Hematopoietic multipotent progenitor cell treated with erythropoietin and hydrocortisone succinate and interleukin-3 and kit ligand, for 8 days (in vitro differentiated cells): ENCODE data around the gene WNT6.
"Not testable (repeated sequence)": the region's sequence is repeated elsewhere in the genome, so short reads cannot be mapped to it uniquely, and the experiment has no call there.

Source experiments
- DNase-seq: peaks from one replicate; pipeline ENCODE4 v3.0.0-alpha.2; 2015

The WNT6 gene

GRCh38 chr2:218831378-218831990, 28.1 kb upstream of the WNT6 start, which contains the start of gene PRKAG3:
Gene PRKAG3 (minus strand): TSS chr2:218831803.
- DNase-seq: no peak

GRCh38 chr2:218832081-218832480, 27.5 kb upstream of the WNT6 start:
- DNase-seq: no peak

DNA sequence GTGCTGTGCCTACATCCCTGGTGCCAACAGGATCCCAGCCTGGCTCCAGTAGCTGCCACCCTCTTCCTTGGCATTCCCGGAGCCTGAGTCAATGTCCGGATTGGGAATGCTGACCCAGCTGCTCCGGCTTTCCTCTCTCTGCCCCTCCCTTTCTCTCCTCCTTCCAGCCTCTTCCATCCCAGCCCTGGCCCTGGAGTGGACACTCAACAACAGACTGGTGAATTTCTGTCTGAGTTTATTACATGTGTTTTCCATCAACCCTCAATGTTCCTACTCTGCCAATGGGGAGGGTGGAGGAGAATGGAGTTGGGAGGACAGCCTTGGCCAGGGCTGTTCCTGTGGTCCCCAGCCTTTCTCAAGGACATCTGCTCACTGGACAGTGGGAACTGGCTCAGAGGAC, 27.1 kb upstream of the WNT6 start:
- DNase-seq: no peak

DNA sequence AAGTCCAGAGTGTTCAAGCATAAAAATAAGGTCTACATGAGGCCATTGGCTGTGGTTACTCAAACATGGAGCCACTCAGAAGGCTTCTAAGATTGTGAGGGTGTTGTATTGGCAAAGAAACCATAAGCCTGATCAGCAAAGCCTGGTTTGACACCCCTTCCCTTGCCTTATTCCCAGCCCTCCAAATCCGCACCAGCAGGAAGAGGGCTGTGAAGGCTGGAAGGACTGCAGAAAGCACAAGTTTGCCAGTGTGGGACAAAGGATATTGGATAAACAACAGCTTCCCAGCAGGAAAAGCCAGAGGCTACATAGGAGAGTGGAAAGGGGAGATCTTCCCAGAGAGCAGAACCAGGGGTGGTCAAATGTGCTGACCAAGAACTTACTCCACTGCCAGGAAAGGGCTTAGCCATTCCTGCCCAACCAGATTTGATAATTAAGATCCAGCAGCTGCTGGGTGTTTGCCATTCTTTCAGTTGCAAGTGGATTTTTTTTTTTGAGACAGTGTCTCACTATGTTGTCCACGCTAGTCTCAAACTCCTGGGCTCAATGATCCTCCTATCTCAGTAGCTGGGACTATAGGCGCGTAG, 26.5 kb upstream of the WNT6 start:
- no peak for DNase-seq

DNA sequence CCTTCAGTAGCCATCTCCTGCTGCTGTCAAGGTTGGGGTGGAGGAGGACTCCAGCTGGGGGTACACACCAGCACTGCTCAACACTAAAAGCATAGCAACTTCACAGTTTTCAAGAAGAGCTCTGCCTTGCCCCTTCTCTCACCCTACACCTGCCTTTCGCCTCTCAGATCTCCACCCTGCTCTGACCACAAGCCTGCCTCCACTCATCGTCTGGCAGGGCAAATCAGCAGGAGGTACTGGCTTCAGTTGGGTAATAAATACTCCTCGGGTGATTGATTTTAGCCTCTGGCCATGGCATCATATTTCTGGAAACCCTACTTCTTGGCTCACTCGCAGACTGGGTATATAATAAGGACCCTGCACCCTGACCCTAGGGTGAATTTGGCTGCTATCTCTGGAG, 24.9 kb upstream of the WNT6 start:
- no peak for DNase-seq

DNA sequence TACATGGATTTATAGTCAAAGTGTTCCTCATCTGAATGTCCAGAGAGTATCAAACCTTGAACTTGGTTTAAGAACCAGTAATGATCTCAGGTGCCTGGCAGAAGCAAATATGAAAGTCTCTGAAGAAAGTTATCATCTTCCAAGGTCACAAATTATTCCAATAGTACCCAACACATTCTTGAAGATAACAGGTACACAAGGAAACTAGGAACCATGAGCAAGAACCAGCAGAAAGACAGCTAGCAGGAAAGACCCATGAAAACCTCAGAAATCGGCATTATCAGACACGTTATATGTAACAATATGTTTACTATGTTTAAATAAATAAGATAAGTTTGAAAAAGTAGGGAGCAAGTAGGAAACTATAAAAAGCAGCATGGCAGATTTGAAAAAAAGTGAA, 22.1 kb upstream of the WNT6 start:
- DNase-seq: no peak

DNA sequence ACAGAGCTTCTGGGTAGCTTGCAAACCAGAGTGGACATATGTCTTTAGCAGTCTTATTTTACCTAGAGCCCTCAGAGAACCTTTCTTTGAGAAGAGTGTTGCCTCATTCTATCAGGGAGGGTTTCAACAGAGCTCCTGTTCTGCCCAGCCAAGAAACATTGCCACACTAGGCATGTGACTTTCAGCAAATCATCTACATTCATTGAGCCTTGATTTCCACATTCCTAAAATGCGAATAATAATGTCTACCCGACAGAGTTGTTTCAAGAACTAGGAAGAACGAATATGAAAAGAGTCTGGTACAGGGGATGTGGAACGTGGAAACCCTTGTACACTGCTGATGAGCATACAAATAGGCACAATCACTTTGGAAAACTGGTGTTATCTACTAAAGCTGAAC, 20.2 kb upstream of the WNT6 start:
- no peak for DNase-seq

DNA sequence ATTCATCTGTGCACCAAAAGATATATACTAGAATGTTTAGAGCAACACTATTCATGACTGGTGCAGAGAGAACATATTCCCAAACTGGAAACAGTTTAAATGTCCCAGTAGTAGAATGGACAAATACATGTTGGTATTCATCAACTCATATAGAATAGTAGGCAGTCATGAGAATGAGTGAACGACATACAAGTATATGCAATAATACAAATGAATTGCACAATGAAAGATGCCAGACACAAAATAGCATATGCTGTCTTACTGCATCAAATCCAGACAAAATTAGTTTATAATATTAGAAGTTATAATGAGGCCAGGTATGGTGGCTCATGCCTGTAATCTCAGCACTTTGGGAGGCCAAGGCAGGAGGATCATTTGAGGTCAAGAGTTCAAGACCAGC, 19.7 kb upstream of the WNT6 start:
- no peak for DNase-seq

GRCh38 chr2:218844334-218844733, 15.3 kb upstream of the WNT6 start:
- DNase-seq: not testable (repeated sequence)

DNA sequence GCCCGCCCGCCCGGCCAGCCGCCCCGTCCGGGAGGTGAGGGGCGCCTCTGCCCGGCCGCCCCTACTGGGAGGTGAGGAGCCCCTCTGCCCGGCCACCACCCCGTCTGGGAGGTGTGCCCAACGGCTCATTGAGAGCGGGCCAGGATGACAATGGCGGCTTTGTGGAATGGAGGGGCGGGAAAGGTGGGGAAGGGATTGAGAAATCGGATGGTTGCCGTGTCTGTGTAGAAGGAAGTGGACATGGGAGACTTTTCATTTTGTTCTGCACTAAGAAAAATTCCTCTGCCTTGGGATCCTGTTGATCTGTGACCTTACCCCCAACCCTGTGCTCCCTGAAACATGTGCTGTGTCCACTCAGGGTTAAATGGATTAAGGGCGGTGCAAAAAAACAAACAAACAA, 12.6 kb upstream of the WNT6 start:
- DNase-seq: not testable (repeated sequence)

DNA sequence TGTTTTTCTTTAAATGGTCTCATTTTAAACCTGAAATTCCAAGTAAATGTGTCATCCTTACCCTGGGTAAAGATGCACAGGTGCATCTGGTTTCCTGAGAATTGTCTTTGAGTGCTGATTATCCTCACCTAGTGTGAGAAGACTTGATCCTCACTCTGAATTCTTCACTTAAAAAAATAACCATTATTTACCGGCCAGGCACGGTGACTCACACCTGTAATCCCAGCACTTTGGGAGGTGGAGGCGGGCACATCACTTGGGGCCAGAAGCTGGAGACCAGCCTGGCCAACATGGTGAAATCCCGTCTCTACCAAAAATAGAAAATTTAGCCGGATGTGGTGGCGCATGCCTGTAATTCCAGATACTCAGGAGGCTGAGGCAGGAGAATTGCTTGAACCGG, 9.9 kb upstream of the WNT6 start:
- no peak for DNase-seq

DNA sequence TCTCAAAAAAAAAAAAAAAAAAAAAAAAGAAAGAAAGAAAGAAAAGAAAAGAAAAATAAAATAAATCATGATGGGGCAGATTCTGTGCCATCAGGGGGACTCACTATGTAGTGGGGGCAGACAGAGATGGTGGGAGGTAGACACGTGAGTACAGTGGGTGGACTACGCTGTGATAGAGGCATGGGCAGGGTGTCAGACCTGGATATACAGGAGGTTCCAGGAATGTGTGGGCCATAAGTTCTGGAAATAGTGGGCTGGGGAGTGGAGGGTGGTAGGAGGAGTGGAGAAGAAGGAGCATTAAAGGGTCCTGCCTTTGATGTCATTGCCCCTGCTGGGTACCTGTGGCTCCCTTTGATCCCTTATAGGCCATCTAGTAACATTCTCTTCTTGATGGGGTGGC, 8.8 kb upstream of the WNT6 start:
- no peak for DNase-seq

- DNase-seq: no peak
Measured at GRCh38 chr2:218851286-218851685, 8.3 kb upstream of the WNT6 start.

- DNase-seq: peak; percentile 62
Measured at GRCh38 chr2:218852911-218853667, 6.5 kb upstream of the WNT6 start.

GRCh38 chr2:218853766-218854165, 5.8 kb upstream of the WNT6 start:
- no peak for DNase-seq

DNA sequence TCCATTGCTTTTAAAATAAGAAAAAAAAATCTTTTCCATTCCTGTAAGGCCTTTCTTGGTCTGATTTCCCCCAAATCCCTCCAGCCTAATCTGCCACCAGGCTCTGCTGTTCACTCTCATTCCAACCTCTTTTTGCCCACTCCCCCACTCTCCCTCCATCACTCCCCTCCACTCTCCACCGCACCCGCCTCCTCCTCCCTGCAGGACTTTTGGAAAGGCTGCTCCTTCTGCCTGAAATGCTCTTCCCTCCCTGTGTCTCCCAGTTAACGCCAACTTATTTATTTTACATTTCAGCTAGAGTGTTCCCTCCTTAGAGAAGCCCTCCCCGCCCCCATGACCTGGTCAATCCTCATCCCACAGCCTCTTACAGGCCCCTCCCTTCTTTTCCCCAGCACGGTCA, 4.7 kb upstream of the WNT6 start:
- DNase-seq: no peak

DNA sequence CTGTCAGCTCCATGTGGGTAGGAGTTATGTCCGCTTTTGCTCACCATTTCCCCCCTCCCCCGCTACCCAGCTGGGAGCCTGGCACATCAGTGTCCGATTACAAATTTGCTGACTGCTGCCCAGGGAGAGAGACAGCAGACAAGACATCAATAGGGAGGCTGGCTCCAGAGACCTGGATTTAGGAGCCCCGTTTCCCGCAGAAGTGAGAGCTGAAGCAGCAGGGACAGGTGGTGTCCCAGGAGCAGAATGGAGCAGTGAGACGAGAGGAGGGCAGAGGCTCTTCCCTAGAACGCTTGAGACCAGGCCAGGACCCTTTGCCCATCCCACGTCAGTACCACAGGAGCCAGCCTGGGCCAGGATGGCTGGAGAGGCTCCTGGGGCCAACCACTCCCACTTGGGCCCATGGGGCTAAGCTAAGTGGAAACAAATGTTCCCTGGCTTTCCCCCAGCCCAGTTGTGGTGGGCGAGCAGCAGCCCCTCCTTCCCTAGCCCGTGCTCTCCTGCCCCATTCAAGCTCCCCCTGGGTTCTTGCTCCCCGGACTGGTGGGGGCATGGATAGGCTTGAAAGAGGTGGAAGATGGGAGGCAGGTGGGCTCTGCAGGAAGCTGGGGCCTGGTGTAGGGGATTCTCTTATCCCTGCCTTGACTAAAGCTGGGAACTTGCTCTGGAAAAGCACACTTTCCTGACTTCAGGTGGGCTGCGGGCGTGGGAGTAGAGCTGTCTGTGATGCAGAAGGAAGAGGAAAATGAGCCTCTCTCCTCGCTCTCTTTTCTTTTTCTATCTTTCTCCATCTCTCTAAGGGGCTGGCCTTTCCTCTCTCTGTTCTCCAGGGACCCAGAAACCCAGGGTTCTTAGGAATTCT, 4.1 kb upstream of the WNT6 start:
- DNase-seq: no peak

GRCh38 chr2:218856167-218856895, 3.3 kb upstream of the WNT6 start:
- no peak for DNase-seq

DNA sequence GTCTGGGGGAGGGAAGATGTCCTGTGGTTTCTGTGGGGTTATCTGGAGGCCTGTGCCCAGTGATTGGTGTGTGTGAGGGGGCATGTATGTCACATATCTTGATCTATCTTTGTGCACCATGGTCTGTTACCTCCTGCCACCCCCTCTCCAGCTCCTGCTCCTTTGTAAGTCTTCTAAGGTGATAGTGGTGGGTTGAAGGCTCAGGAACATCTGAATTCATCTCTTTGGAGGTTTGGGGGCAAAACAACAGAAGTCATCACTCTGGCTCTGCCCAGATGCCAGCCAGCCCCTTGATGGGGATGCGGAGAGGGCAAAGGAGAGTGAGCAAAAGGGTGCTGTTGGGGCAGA, 2.7 kb upstream of the WNT6 start:
- no peak for DNase-seq

DNA sequence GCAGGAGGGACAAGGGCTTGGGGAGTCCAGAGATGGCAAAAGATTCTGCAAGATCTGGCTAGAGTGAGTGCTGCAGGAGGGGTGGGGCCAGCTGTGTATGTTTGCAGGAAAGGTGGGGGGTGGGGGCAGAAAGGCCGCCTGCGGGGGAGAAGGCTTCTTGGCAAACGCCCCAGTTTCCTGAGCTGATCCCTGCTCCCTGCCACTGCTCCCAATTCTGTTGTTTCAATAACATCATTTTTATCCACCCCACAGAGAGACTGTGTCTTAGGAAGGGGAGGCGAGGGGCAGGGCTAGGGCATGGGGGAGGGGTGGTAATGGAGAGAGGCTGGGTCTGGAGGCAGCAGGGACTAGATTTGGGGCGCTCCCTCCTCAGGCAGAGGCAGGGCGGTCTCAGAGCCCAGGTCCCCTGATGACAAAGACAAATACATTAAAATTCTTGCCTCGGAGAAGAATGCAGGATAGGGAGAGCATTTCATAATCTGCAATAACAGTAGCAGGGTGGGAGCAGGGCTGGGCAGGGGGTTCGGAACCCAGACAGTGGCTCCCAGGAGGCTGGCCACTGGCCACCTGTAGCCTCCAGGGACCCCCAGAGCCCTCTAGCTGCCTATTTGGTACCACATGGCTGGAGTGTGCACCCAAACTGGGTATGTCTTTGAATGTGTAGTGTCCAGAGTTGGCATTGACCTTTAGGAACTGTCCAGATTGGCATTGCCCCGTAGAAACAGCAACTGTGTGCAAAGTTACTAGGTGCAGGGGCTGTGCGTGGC, 2.1 kb upstream of the WNT6 start:
- DNase-seq: no peak

DNA sequence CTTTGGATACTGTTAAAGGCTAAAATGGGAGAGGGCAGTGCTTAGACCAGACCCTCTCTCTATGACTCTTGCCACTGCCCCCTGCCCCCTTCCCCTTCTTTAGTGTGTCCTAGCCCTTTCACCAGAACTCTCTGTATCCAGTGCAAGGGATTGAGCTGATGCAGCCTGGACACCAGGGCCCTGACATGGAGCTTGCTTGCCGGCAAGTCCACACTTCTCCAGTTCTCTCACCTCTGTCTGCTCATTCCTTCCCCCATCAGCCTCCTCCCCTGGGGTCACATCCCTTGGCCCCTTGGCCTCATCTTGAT, 1.5 kb upstream of the WNT6 start:
- no peak for DNase-seq
